ENCODE results near the gene CNTFR. TPM values are rescaled to one million over a fixed set of nuclear protein-coding genes. Genes with fewer than 3 reads are reported as not detected.

Gene CNTFR
- total RNA-seq, 1 donor from 2014 or later = 4.7 TPM

GRCh38 chr9:34623374-34624235, 34.1 kb upstream of the CNTFR start:
- H3K27me3 ChIP-seq = peaks cover 11% of the 10 kb centered on the region
- intact Hi-C loops (cut with DNase I) = no loop called here
- DNase-seq (ENCODE audit: low spot score in 2 of 2) = no peak
- no peaks in the 10 kb centered on the region for H3K9me3 ChIP-seq
- TF ChIP-seq, protein P1, sequence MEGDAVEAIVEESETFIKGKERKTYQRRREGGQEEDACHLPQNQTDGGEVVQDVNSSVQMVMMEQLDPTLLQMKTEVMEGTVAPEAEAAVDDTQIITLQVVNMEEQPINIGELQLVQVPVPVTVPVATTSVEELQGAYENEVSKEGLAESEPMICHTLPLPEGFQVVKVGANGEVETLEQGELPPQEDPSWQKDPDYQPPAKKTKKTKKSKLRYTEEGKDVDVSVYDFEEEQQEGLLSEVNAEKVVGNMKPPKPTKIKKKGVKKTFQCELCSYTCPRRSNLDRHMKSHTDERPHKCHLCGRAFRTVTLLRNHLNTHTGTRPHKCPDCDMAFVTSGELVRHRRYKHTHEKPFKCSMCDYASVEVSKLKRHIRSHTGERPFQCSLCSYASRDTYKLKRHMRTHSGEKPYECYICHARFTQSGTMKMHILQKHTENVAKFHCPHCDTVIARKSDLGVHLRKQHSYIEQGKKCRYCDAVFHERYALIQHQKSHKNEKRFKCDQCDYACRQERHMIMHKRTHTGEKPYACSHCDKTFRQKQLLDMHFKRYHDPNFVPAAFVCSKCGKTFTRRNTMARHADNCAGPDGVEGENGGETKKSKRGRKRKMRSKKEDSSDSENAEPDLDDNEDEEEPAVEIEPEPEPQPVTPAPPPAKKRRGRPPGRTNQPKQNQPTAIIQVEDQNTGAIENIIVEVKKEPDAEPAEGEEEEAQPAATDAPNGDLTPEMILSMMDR (IDR thresholded peaks at IDR 0.05) = no peak
- H3K4me3 ChIP-seq = no peak overlapping the region
- no peak overlapping the region for H3K27ac ChIP-seq
- peaks cover 3 to 18% of the 10 kb centered on the region in 2 donors for H3K4me1 ChIP-seq
- H3K36me3 ChIP-seq = no peaks in the 10 kb centered on the region

- Histone ChIP-seq H3K4me3 (peak within 1 kb of the TSS; percentile 73 to 76), H3K9me3 (no peaks in the 10 kb centered on the region), H3K27me3 (no peaks in the 10 kb centered on the region), H3K36me3 (peaks cover 11 to 31% of the 10 kb centered on the region in 2 donors), H3K4me1 (peaks cover 0 to 13% of the 10 kb centered on the region in 2 donors), H3K27ac (no peak within 1 kb of the TSS)
- DNase-seq (ENCODE audit: low spot score in 2 of 2) = peak; percentile 75 to 98
- intact Hi-C loops (cut with DNase I) = loop anchor here (1.0 to 2.0 kb wide), 3 partner anchors 8 to 44 kb away; partner anchors contain the start of genes GALT and RPP25L
- TF ChIP-seq, protein P1 (IDR thresholded peaks at IDR 0.05) = peak in 1 of 3 experiments; percentile 3
Observed at GRCh38 chr9:34620061-34620994, 30.8 kb upstream of the CNTFR start, which contains the start of gene DCTN3. TSS of gene DCTN3 (minus strand) at chr9:34620495. CDS start at chr9:34620464, 31 bp downstream.

GRCh38 chr9:34615132-34615531, 25.6 kb upstream of the CNTFR start:
- DNase-seq (ENCODE audit: low spot score in 2 of 2) = no peak
- H3K27ac ChIP-seq = no peak overlapping the region
- peaks cover 20 to 51% of the 10 kb centered on the region in 2 donors for H3K36me3 ChIP-seq
- no peaks in the 10 kb centered on the region for H3K27me3 ChIP-seq
- no peak overlapping the region for H3K4me3 ChIP-seq
- intact Hi-C loops (cut with DNase I) = no loop called here
- peaks cover 3 to 22% of the 10 kb centered on the region in 2 donors for H3K4me1 ChIP-seq
- no peaks in the 10 kb centered on the region for H3K9me3 ChIP-seq
- TF ChIP-seq, protein P1 (IDR thresholded peaks at IDR 0.05) = no peak

- no peaks in the 10 kb centered on the region for H3K27me3 ChIP-seq
- peak overlapping the region; percentile 71 to 83 for H3K27ac ChIP-seq
- H3K4me3 ChIP-seq = peak overlapping the region; percentile 77 to 92
- intact Hi-C loops (cut with DNase I) = loop anchor here (1.0 to 5.0 kb wide), 6 partner anchors 7 to 156 kb away; partner anchors contain the start of genes CCL27, DCTN3, DNAI1 and ENHO
- DNase-seq (ENCODE audit: low spot score in 2 of 2) = peak in 1 of 2 donors; percentile 90
- peaks cover 20 to 46% of the 10 kb centered on the region in 2 donors for H3K36me3 ChIP-seq
- H3K4me1 ChIP-seq = peaks cover 3 to 13% of the 10 kb centered on the region in 2 donors
- TF ChIP-seq, protein P1 (IDR thresholded peaks at IDR 0.05) = peak; percentile 67 to 84 (median 78)
- H3K9me3 ChIP-seq = no peaks in the 10 kb centered on the region
Observed at GRCh38 chr9:34612788-34613390, 23.4 kb upstream of the CNTFR start.
